ENCODE results near the gene CFC1. TPM values are rescaled to one million over a fixed set of nuclear protein-coding genes. Genes with fewer than 3 reads are reported as not detected.
"Not testable (repeated sequence)": the region's sequence is repeated elsewhere in the genome, so short reads cannot be mapped to it uniquely, and the experiment has no call there.

Gene CFC1
- polyA plus RNA-seq (ENCODE audit: insufficient read depth in 1 of 5, insufficient read length in 5 of 5, low replicate concordance in 1 of 5): 10 to 100 TPM in 2 of 5 donors, 1 to 10 TPM in 3; 4.4 to 11.2 (median 7.9) TPM
- long read RNA-seq, donor 1, partial matches to known transcripts: 0 of 3 reads
- long read RNA-seq, donor 1, other reads (novel, unspliced or antisense): 0 of 3 reads
- long read RNA-seq, donor 2, partial matches to known transcripts: 0 of 2 reads
- long read RNA-seq, donor 2, other reads (novel, unspliced or antisense): 0 of 2 reads
- long read RNA-seq, donor 3, partial matches to known transcripts: 0 of 4 reads
- long read RNA-seq, donor 3, other reads (novel, unspliced or antisense): 0 of 4 reads
- long read RNA-seq, donor 4, partial matches to known transcripts: 0 of 3 reads
- long read RNA-seq, donor 4, other reads (novel, unspliced or antisense): 0 of 3 reads
- long read RNA-seq, donor 5, transcript CFC1-201 (6 exons, 1,046 nt): major isoform, 11 of 11 reads
- long read RNA-seq, donor 5, partial matches to known transcripts: 0 of 11 reads
- long read RNA-seq, donor 5, other reads (novel, unspliced or antisense): 0 of 11 reads
- long read RNA-seq, donor 6, transcript CFC1-201 (6 exons, 1,046 nt): major isoform, 15 of 15 reads
- long read RNA-seq, donor 6, partial matches to known transcripts: 0 of 15 reads
- long read RNA-seq, donor 6, other reads (novel, unspliced or antisense): 0 of 15 reads
- long read RNA-seq, donor 7, partial matches to known transcripts: 0 of 3 reads
- long read RNA-seq, donor 7, other reads (novel, unspliced or antisense): 0 of 3 reads
- long read RNA-seq, donor 8, transcript CFC1-201 (6 exons, 1,046 nt): major isoform, 6 of 6 reads
- long read RNA-seq, donor 8, partial matches to known transcripts: 0 of 6 reads
- long read RNA-seq, donor 8, other reads (novel, unspliced or antisense): 0 of 6 reads

GRCh38 chr2:130599393-130599792 is at the start of gene CFC1:
Gene CFC1 (minus strand): TSS chr2:130599575. CDS start chr2:130599287, 288 bp downstream.
- not testable (repeated sequence) for DNase-seq

- not testable (repeated sequence) for DNase-seq
These were observed 42.3 kb upstream of the CFC1 start for GRCh38 chr2:130641688-130642087.

GRCh38 chr2:130638973-130639372 is 39.6 kb upstream of the CFC1 start:
- DNase-seq: not testable (repeated sequence)

- not testable (repeated sequence) for DNase-seq
These were observed 29.6 kb upstream of the CFC1 start for GRCh38 chr2:130628784-130629475.

- DNase-seq: not testable (repeated sequence)
These were observed 11.8 kb upstream of the CFC1 start, which contains the start of gene POTEJ for GRCh38 chr2:130611140-130611539. Gene POTEJ (plus strand): TSS chr2:130611440. CDS start chr2:130611533, 93 bp downstream.

- not testable (repeated sequence) for DNase-seq
These were observed 11.1 kb upstream of the CFC1 start for GRCh38 chr2:130610486-130610885.

- DNase-seq: not testable (repeated sequence)
These were observed 9.9 kb upstream of the CFC1 start for GRCh38 chr2:130609002-130609920.

GRCh38 chr2:130608276-130609001 is 9.1 kb upstream of the CFC1 start:
- DNase-seq: not testable (repeated sequence)

- not testable (repeated sequence) for DNase-seq
These were observed 2.4 kb upstream of the CFC1 start for GRCh38 chr2:130601648-130602302.

GRCh38 chr2:130599926-130600325 is 551 bp upstream of the CFC1 start:
- DNase-seq: not testable (repeated sequence)

GRCh38 chr2:130598463-130598862 is 912 bp downstream of the CFC1 start:
- DNase-seq: not testable (repeated sequence)

GRCh38 chr2:130597994-130598393 is 1.4 kb downstream of the CFC1 start:
- DNase-seq: not testable (repeated sequence)

GRCh38 chr2:130596757-130597156 is 2.6 kb downstream of the CFC1 start:
- not testable (repeated sequence) for DNase-seq

GRCh38 chr2:130594011-130594410 is 5.4 kb downstream of the CFC1 start:
- DNase-seq: not testable (repeated sequence)

GRCh38 chr2:130592791-130593414 is 6.5 kb downstream of the CFC1 start:
- not testable (repeated sequence) for DNase-seq

GRCh38 chr2:130590842-130591359 is 8.5 kb downstream of the CFC1 start:
- not testable (repeated sequence) for DNase-seq

GRCh38 chr2:130590170-130590841 is 9.1 kb downstream of the CFC1 start:
- not testable (repeated sequence) for DNase-seq

Measured in right lung (tissue), 10 donors.